Mucosa of stomach (tissue), 1 donor: ENCODE results near the gene ARHGAP9.
"Not testable (repeated sequence)": the region's sequence is repeated elsewhere in the genome, so short reads cannot be mapped to it uniquely, and the experiment has no call there.

Experiments
- H3K27me3 ChIP-seq: one replicate; pipeline ENCODE4 v1.7.0; 2013; ENCODE audit warnings: mild to moderate bottlenecking, low read length; ENCODE audit not compliant: control insufficient read depth, insufficient read depth
- H3K36me3 ChIP-seq: one replicate; pipeline ENCODE4 v1.7.0; 2013; ENCODE audit warnings: low read length; ENCODE audit not compliant: control insufficient read depth, insufficient read depth
- H3K4me1 ChIP-seq: one replicate; pipeline ENCODE4 v1.7.0; 2013; ENCODE audit warnings: mild to moderate bottlenecking, low read length; ENCODE audit not compliant: control insufficient read depth, insufficient read depth
- H3K4me3 ChIP-seq: one replicate; pipeline ENCODE4 v1.7.0; 2013; ENCODE audit warnings: low read length
- H3K9ac ChIP-seq: one replicate; pipeline ENCODE4 v1.7.0; 2013; ENCODE audit warnings: mild to moderate bottlenecking, low read length, moderate library complexity
- H3K9me3 ChIP-seq: one replicate; pipeline ENCODE4 v1.7.0; 2013; ENCODE audit warnings: mild to moderate bottlenecking, low read length, moderate library complexity; ENCODE audit not compliant: control insufficient read depth
- donor health status: Pancreatic carcinoma.

ARHGAP9 gene

DNA sequence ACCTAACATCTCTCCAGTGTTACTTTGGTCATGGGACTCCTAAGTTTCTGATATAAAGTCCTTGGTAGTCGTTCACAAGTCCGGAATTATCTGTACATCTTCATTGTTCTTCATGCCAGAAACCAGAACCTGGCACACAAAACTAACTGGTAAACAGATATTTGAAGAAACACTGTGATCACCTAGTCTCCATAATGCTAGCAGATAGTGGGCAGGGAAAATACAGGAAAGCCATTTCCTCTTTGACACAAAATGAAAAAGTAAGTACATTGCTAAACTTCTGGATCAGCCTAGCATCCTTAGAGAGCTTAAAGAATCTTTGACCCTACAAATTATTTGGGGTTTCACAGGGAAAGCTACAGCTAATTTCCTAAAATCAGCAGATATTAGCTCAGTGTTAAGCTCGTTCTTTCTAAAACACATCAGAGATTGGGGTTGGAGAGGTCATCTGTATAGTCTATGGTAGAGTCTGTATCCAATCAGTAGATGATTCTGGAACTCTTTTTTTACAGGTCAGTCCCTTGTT is 35.8 kb upstream of the ARHGAP9 start:
- H3K4me1 ChIP-seq, result peaks cover 14% of the 10 kb centered on the region
- H3K4me3 ChIP-seq, result no peak overlapping the region
- no peak overlapping the region for H3K9ac ChIP-seq
- peaks cover 18% of the 10 kb centered on the region for H3K36me3 ChIP-seq
- no peaks in the 10 kb centered on the region for H3K9me3 ChIP-seq
- H3K27me3 ChIP-seq, result no peaks in the 10 kb centered on the region

- peaks cover 18% of the 10 kb centered on the region for H3K36me3 ChIP-seq
- H3K4me3 ChIP-seq, result no peak overlapping the region
- no peaks in the 10 kb centered on the region for H3K9me3 ChIP-seq
- no peaks in the 10 kb centered on the region for H3K27me3 ChIP-seq
- no peak overlapping the region for H3K9ac ChIP-seq
- peaks cover 14% of the 10 kb centered on the region for H3K4me1 ChIP-seq
Measured at GRCh38 chr12:57514720-57515407, 35.2 kb upstream of the ARHGAP9 start.

DNA sequence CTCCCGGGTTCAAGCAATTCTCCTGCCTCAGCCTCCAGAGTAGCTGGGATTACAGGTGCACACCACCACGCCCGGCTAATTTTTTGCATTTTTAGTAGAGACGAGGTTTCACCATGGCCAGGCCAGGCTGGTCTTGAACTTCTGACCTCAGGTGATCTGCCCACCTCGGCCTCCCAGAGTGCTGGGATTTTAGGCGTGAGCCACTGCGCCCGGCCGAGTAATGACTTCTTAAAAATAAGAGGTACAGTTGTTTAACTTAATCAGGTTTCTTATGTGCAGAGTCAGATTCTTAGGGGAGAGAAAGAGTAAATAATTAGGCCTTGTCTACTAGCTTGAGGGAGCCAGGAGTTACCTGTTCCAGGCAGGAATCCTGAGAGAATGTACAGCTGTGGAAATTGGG is 34.6 kb upstream of the ARHGAP9 start:
- Histone ChIP-seq H3K4me1 (peaks cover 13% of the 10 kb centered on the region), H3K36me3 (peaks cover 18% of the 10 kb centered on the region)
- not testable (repeated sequence) for H3K9ac ChIP-seq, H3K4me3 ChIP-seq, H3K27me3 ChIP-seq, H3K9me3 ChIP-seq

GRCh38 chr12:57513677-57514076 is 34.0 kb upstream of the ARHGAP9 start:
- H3K36me3 ChIP-seq, result peaks cover 15% of the 10 kb centered on the region
- H3K9me3 ChIP-seq, H3K4me3 ChIP-seq, H3K27me3 ChIP-seq, H3K4me1 ChIP-seq, H3K9ac ChIP-seq: not testable (repeated sequence)

DNA sequence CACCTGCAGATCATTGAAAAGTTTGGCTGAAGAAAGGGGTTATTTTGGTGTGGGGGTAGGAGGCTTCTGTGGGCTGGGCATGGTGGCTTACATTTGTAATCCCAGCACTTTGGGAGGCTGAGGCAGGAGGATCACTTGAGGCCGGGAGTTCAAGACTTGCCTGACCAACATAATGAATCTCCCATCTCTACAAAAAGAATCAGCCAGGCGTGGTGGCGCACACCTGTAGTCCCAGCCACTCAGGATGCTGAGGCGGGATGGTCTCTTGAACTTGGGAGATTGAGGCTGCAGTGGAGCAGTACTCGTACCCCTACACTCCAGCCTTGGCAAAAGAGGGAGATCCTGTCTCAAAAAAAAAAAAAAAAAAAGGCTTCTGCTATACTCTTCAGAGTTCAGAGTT is 33.6 kb upstream of the ARHGAP9 start:
- Histone ChIP-seq H3K27me3 (no peaks in the 10 kb centered on the region), H3K4me3 (no peak overlapping the region), H3K4me1 (peaks cover 4% of the 10 kb centered on the region), H3K9me3 (no peaks in the 10 kb centered on the region), H3K9ac (no peak overlapping the region), H3K36me3 (peaks cover 15% of the 10 kb centered on the region)

DNA sequence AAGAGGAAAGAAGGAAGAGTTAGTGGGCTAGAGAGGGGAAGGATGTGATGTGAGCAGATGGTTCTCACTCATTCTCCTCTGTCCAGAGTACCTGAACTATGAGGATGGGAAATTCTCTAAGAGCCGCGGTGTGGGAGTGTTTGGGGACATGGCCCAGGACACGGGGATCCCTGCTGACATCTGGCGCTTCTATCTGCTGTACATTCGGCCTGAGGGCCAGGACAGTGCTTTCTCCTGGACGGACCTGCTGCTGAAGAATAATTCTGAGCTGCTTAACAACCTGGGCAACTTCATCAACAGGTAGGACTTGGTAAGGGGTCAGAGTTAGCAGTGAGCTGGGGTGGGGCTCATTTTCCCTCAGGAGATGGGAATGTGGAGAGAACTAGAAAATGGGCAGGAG is 33.0 kb upstream of the ARHGAP9 start:
- no peaks in the 10 kb centered on the region for H3K4me1 ChIP-seq
- no peaks in the 10 kb centered on the region for H3K9me3 ChIP-seq
- H3K36me3 ChIP-seq, result peaks cover 15% of the 10 kb centered on the region
- H3K27me3 ChIP-seq, result no peaks in the 10 kb centered on the region
- no peak overlapping the region for H3K4me3 ChIP-seq
- no peak overlapping the region for H3K9ac ChIP-seq

DNA sequence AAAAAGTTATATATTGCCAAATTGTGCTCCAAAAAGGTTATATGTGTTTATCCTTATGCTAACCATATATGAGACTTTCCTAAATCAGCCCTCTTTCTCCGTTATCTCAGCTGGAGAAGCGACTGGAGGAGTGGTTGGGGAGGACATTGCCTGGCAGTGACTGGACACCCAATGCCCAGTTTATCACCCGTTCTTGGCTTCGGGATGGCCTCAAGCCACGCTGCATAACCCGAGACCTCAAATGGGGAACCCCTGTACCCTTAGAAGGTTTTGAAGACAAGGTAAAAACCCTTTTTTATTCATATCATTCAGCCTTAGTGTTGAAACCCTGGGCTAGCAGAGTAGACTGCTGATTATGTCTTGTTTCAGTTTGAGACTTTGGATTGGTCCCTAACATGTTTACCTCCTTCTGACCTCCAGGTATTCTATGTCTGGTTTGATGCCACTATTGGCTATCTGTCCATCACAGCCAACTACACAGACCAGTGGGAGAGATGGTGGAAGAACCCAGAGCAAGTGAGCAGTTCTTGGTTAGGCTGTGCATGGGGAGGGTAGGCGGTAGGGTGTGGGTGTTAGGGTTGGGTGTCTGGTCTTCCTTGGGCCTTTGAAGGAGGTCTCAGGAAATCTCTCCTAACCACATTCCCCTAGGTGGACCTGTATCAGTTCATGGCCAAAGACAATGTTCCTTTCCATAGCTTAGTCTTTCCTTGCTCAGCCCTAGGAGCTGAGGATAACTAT is 32.1 kb upstream of the ARHGAP9 start:
- H3K4me3 ChIP-seq, result no peak overlapping the region
- peaks cover 15% of the 10 kb centered on the region for H3K36me3 ChIP-seq
- no peaks in the 10 kb centered on the region for H3K9me3 ChIP-seq
- no peaks in the 10 kb centered on the region for H3K4me1 ChIP-seq
- no peak overlapping the region for H3K9ac ChIP-seq
- H3K27me3 ChIP-seq, result no peaks in the 10 kb centered on the region

GRCh38 chr12:57511161-57511560 is 31.5 kb upstream of the ARHGAP9 start:
- no peaks in the 10 kb centered on the region for H3K27me3 ChIP-seq

GRCh38 chr12:57507796-57508195 is 28.1 kb upstream of the ARHGAP9 start:
- not testable (repeated sequence) for H3K4me3 ChIP-seq, H3K4me1 ChIP-seq, H3K9me3 ChIP-seq, H3K27me3 ChIP-seq, H3K36me3 ChIP-seq, H3K9ac ChIP-seq

More at GRCh38 chr12:57511161-57511560, 31.5 kb upstream of the ARHGAP9 start:
- Histone ChIP-seq H3K9me3 (no peaks in the 10 kb centered on the region), H3K4me3 (no peak overlapping the region), H3K4me1 (no peaks in the 10 kb centered on the region), H3K9ac (no peak overlapping the region), H3K36me3 (peaks cover 15% of the 10 kb centered on the region)

DNA sequence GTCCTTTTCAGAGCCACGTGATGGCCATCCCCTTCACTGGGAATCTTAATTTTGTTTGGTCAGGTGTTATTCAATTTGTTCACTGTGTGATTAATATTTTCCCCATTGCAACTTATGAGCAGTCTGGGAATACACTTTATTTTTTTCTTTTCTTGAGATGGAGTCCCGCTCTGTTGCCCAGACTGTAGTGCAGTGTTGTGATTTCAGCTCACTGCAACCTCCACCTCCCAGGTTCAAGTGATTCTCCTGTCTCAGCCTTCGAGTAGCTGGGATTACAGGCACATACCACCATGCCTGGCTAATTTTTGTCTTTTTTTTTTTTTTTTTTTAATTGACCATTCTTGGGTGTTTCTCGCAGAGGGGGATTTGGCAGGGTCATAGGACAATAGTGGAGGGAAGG is 26.9 kb upstream of the ARHGAP9 start:
- H3K36me3 ChIP-seq, H3K4me1 ChIP-seq, H3K4me3 ChIP-seq, H3K9me3 ChIP-seq, H3K9ac ChIP-seq, H3K27me3 ChIP-seq: not testable (repeated sequence)

- H3K36me3 ChIP-seq, result peaks cover 12% of the 10 kb centered on the region
Measured at GRCh38 chr12:57502311-57502969, 22.8 kb upstream of the ARHGAP9 start.

DNA sequence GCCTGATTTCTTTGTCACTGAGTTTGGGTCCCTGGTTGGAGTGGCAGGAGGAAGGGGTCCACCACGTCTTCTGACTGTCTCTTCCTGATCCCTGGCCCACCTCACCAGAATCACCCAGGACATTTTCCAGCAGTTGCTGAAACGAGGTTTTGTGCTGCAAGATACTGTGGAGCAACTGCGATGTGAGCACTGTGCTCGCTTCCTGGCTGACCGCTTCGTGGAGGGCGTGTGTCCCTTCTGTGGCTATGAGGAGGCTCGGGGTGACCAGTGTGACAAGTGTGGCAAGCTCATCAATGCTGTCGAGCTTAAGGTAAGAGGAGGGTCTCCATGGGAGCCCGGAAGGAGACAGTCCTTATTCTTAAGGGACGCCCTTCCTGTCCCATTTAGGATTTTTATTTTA is 20.5 kb upstream of the ARHGAP9 start:
- peaks cover 12% of the 10 kb centered on the region for H3K36me3 ChIP-seq
- H3K4me1 ChIP-seq, result no peaks in the 10 kb centered on the region
- H3K4me3 ChIP-seq, result no peak overlapping the region
- no peaks in the 10 kb centered on the region for H3K27me3 ChIP-seq
- H3K9ac ChIP-seq, result no peak overlapping the region
- H3K9me3 ChIP-seq, result no peaks in the 10 kb centered on the region

More at GRCh38 chr12:57502311-57502969, 22.8 kb upstream of the ARHGAP9 start:
- H3K4me3 ChIP-seq, H3K4me1 ChIP-seq, H3K9ac ChIP-seq, H3K27me3 ChIP-seq, H3K9me3 ChIP-seq: not testable (repeated sequence)
